D721Med (cell line): ENCODE data around the gene PUSL1.
A peak's percentile ranks its signal among the peaks of the same experiment; 100 is the strongest.

Experiments used
- DNase-seq: peaks from one replicate; pipeline ENCODE4 v3.0.0; 2011; ENCODE audit warnings: low spot score; ENCODE audit not compliant: insufficient read length
- FAIRE-seq: peaks from 2 replicates; lab custom pipeline; 2011; peaks lifted over from hg19 to GRCh38; lab: Jason Lieb, UNC
- TF ChIP-seq, protein P1 (sequence below): IDR thresholded peaks from 2 replicates; pipeline ENCODE4 v1.5.1; 2012; ENCODE audit warnings: mild to moderate bottlenecking, control low read depth; ENCODE audit not compliant: insufficient read depth; ENCODE audit errors: missing control alignments

PUSL1 gene

DNA sequence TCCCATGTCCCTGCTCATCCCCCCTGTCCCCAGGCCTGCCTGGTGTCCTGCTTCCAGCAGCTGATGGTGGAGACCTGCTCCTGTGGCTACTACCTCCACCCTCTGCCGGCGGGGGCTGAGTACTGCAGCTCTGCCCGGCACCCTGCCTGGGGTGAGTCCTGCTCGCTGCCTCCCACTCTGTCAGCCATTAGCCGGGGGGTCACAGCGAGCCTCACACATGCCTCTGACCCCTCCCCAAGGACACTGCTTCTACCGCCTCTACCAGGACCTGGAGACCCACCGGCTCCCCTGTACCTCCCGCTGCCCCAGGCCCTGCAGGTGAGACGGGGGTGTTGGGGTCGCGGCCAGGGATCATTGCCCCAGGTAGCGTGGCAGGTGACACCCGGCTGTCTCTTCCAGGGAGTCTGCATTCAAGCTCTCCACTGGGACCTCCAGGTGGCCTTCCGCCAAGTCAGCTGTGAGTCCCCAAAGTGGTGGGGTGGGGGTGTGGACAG lies 18.1 kb upstream of the PUSL1 start:
- TF ChIP-seq, protein P1, sequence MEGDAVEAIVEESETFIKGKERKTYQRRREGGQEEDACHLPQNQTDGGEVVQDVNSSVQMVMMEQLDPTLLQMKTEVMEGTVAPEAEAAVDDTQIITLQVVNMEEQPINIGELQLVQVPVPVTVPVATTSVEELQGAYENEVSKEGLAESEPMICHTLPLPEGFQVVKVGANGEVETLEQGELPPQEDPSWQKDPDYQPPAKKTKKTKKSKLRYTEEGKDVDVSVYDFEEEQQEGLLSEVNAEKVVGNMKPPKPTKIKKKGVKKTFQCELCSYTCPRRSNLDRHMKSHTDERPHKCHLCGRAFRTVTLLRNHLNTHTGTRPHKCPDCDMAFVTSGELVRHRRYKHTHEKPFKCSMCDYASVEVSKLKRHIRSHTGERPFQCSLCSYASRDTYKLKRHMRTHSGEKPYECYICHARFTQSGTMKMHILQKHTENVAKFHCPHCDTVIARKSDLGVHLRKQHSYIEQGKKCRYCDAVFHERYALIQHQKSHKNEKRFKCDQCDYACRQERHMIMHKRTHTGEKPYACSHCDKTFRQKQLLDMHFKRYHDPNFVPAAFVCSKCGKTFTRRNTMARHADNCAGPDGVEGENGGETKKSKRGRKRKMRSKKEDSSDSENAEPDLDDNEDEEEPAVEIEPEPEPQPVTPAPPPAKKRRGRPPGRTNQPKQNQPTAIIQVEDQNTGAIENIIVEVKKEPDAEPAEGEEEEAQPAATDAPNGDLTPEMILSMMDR: peak; percentile 45
- FAIRE-seq (no peak), DNase-seq (no peak)

DNA sequence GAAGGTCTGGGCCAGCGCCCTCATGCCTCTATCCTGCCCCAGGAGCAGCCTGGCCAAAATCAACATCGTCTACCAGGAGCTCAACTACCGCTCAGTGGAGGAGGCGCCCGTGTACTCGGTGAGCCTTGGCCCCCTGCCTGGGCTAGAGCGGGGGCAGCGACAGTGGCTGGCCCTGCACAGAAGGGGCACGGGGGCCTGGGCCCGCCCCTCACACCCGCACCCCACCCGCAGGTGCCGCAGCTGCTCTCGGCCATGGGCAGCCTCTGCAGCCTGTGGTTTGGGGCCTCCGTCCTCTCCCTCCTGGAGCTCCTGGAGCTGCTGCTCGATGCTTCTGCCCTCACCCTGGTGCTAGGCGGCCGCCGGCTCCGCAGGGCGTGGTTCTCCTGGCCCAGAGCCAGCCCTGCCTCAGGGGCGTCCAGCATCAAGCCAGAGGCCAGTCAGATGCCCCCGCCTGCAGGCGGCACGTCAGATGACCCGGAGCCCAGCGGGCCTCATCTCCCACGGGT lies 17.3 kb upstream of the PUSL1 start:
- FAIRE-seq: no peak
- TF ChIP-seq, protein P1: no peak
- DNase-seq: no peak

- DNase-seq (no peak), FAIRE-seq (no peak)
- TF ChIP-seq, protein P1: peak; percentile 70
These were observed 16.6 kb upstream of the PUSL1 start for GRCh38 chr1:1291548-1292441.

DNA sequence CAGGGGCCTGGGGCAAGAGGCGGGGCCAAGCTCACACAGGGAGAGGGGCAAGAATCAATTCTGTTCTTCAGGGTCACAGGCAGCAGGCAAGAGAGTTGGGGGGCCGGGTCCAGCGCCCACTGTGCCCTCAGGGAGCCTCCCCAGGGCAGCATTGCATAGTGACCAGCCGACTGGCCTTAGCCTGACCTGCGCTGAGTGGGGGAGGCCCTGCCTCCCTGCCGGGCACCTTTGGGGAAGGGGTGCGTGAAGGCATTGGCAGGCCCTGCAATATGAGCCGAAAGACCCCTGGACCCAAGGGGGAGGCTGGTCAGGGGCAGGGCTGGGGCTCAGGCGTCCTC lies 16.0 kb upstream of the PUSL1 start:
- FAIRE-seq: no peak
- DNase-seq: no peak
- TF ChIP-seq, protein P1: no peak

- FAIRE-seq (no peak), DNase-seq (no peak)
- TF ChIP-seq, protein P1: no peak
These were observed 15.5 kb upstream of the PUSL1 start for GRCh38 chr1:1292851-1293250.

DNA sequence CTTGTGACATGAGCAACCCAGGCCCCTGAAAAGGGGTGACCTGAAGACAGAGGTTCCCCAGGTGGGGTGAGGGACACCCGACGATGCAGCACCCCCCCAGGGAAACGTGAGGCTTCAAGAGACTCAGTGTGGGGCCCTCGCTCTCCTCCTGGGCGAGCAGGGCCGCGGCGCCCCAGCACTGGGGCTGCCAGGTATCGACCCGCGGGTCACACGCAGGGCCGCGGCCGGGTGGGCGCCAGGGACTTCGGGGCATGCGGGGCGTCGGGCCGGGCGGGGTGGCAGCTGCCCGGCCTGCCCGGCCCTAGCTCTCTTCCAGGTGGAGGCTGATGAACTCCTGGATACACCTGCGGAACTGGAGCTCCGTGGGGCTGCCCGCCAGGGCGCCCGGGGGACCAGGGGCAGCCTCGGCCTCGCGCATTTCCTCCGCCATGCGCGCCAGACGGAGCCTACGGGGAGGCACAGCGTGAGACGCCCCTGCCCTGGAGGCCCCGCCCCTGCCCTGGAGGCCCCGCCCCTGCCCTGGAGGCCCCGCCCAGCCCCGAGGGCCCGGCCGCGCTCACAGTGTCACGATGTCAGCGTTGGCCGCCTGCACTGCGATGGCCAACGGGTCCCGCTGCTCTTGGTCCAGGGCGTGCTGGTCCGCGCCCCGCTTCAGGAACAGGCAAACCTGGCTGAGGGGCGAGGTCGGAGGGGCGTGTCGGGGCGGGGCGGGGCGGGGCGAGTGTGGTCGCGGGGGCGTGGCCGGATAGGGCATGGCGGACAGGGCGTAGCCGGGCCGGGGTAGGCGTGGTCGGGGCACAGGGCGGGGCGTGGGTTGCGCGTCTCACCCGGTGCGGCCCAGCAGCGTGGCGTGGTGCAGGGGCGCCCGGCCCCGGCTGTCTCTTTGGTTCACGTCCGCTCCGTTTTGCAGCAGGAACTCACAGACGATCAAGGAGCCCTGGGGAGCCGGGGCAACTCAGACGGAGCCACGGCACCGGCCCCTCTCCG lies 14.8 kb upstream of the PUSL1 start:
- TF ChIP-seq, protein P1: no peak
- DNase-seq: no peak
- no peak for FAIRE-seq
